ENCODE results near the gene TOMM20.

GRCh38 chr1:235087906-235088305 lies 40.7 kb downstream of the TOMM20 start:
- TF ChIP-seq POLR2A (IDR thresholded peaks at IDR 0.05; ENCODE audit: control extremely low read depth in 1 of 2, low read depth in 2 of 2, low read length in 2 of 2) (no peak), CTCF (IDR thresholded peaks at IDR 0.05; ENCODE audit: control extremely low read depth in 1 of 3, insufficient read depth in 1 of 3, low read depth in 1 of 3, low read length in 3 of 3) (no peak), EZH2 (IDR thresholded peaks at IDR 0.05; ENCODE audit: low read depth, low read length, severe bottlenecking) (no peak), HDAC2 (IDR thresholded peaks at IDR 0.05; ENCODE audit: borderline replicate concordance in 1 of 2, low read depth in 2 of 2, low read length in 2 of 2) (no peak), CHD2 (IDR thresholded peaks at IDR 0.05; ENCODE audit: low read length) (no peak), JUN (IDR thresholded peaks at IDR 0.05; ENCODE audit: low read depth, low read length) (no peak), TAF1 (IDR thresholded peaks at IDR 0.05; ENCODE audit: low read depth, low read length) (no peak), YY1 (IDR thresholded peaks at IDR 0.05; ENCODE audit: low read depth, low read length) (no peak), CHD7 (IDR thresholded peaks at IDR 0.05; ENCODE audit: insufficient replicate concordance, low read length) (no peak), KDM1A (IDR thresholded peaks at IDR 0.05; ENCODE audit: borderline replicate concordance, low read length) (no peak), ASH2L (IDR thresholded peaks at IDR 0.05; ENCODE audit: low read length) (no peak), TBP (IDR thresholded peaks at IDR 0.05; ENCODE audit: low read depth, low read length) (no peak), TEAD4 (IDR thresholded peaks at IDR 0.05; ENCODE audit: low read depth, low read length) (no peak)

Data from H1 (cell line).